ENCODE data around the gene AKAP12. TPM values are rescaled to one million over a fixed set of nuclear protein-coding genes. Genes with fewer than 3 reads are reported as not detected.
A peak's percentile ranks its signal among the peaks of the same experiment; 100 is the strongest.

The AKAP12 gene
- total and polyA plus RNA-seq, 2 experiments from 2014 or later, result 90.1 to 137 TPM

DNA sequence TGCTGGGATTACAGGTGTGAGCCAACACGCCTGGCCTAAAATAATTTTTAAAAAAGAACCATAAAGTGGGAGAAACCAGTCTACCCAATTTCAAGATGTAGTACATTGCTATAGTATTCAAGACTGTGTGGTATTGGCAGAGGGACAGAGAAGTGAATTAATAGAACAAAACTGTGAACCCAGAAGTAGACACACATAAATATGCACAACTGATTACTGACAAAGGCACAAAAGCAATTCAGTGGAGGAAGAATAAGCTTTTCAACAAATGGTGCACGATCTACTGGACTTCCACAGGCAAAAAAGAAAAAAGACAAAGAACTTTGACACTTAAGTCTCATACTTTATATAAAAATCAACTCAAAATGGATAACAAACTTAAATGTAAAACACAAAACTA lies 136.1 kb downstream of the AKAP12 start:
- Mint-ChIP-seq H3K27me3 (ENCODE audit: insufficient read depth, low read depth, poor library complexity) (peaks cover 7% of the 10 kb centered on the region), H3K27ac (peak overlapping the region; percentile 8; the same call in 1 of the 2 replicates), H3K4me1 (peaks cover 55% of the 10 kb centered on the region), H3K4me3 (no peak overlapping the region), H3K36me3 (ENCODE audit: low read depth) (peaks cover 25% of the 10 kb centered on the region), H3K9me3 (no peaks in the 10 kb centered on the region)
- Histone ChIP-seq H3K4me2 (no peak overlapping the region), H3K27ac (ENCODE audit: low read depth) (no peak overlapping the region), H4K20me1 (replicated peaks; ENCODE audit: insufficient read depth) (no peaks in the 10 kb centered on the region), H3K4me3 (no peak overlapping the region), H3K36me3 (ENCODE audit: insufficient read depth) (0 out of 2 replicates have a peak, but pooled peaks cover 5% of the 10 kb centered on the region), H3F3A (replicated peaks; ENCODE audit: low read depth) (no peaks in the 10 kb centered on the region), H3K79me2 (replicated peaks; ENCODE audit: insufficient read depth) (peaks cover 65% of the 10 kb centered on the region), H2AFZ (no peak overlapping the region), H3K27me3 (ENCODE audit: insufficient read depth) (no peaks in the 10 kb centered on the region), H3K9me2 (ENCODE audit: insufficient read depth) (no peaks in the 10 kb centered on the region), H3K4me1 (ENCODE audit: insufficient read depth) (peaks cover 41% of the 10 kb centered on the region)
- no peak for TF ChIP-seq EZH2phosphoT487 (IDR thresholded peaks at IDR 0.05; ENCODE audit: unreplicated experiment)
- TF ChIP-seq, protein P1, sequence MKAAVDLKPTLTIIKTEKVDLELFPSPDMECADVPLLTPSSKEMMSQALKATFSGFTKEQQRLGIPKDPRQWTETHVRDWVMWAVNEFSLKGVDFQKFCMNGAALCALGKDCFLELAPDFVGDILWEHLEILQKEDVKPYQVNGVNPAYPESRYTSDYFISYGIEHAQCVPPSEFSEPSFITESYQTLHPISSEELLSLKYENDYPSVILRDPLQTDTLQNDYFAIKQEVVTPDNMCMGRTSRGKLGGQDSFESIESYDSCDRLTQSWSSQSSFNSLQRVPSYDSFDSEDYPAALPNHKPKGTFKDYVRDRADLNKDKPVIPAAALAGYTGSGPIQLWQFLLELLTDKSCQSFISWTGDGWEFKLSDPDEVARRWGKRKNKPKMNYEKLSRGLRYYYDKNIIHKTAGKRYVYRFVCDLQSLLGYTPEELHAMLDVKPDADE (IDR thresholded peaks at IDR 0.05), result no peak
- no peak for TF ChIP-seq CTCF (conservative IDR thresholded peaks at IDR 0.05; ENCODE audit: low read depth in 2 of 2)
- TF ChIP-seq JUNB (IDR thresholded peaks at IDR 0.05; ENCODE audit: unreplicated experiment), result no peak
- no peak for TF ChIP-seq ZNF114 (CRISPR knock-in tag; IDR thresholded peaks at IDR 0.05)
- TF ChIP-seq, protein P2, sequence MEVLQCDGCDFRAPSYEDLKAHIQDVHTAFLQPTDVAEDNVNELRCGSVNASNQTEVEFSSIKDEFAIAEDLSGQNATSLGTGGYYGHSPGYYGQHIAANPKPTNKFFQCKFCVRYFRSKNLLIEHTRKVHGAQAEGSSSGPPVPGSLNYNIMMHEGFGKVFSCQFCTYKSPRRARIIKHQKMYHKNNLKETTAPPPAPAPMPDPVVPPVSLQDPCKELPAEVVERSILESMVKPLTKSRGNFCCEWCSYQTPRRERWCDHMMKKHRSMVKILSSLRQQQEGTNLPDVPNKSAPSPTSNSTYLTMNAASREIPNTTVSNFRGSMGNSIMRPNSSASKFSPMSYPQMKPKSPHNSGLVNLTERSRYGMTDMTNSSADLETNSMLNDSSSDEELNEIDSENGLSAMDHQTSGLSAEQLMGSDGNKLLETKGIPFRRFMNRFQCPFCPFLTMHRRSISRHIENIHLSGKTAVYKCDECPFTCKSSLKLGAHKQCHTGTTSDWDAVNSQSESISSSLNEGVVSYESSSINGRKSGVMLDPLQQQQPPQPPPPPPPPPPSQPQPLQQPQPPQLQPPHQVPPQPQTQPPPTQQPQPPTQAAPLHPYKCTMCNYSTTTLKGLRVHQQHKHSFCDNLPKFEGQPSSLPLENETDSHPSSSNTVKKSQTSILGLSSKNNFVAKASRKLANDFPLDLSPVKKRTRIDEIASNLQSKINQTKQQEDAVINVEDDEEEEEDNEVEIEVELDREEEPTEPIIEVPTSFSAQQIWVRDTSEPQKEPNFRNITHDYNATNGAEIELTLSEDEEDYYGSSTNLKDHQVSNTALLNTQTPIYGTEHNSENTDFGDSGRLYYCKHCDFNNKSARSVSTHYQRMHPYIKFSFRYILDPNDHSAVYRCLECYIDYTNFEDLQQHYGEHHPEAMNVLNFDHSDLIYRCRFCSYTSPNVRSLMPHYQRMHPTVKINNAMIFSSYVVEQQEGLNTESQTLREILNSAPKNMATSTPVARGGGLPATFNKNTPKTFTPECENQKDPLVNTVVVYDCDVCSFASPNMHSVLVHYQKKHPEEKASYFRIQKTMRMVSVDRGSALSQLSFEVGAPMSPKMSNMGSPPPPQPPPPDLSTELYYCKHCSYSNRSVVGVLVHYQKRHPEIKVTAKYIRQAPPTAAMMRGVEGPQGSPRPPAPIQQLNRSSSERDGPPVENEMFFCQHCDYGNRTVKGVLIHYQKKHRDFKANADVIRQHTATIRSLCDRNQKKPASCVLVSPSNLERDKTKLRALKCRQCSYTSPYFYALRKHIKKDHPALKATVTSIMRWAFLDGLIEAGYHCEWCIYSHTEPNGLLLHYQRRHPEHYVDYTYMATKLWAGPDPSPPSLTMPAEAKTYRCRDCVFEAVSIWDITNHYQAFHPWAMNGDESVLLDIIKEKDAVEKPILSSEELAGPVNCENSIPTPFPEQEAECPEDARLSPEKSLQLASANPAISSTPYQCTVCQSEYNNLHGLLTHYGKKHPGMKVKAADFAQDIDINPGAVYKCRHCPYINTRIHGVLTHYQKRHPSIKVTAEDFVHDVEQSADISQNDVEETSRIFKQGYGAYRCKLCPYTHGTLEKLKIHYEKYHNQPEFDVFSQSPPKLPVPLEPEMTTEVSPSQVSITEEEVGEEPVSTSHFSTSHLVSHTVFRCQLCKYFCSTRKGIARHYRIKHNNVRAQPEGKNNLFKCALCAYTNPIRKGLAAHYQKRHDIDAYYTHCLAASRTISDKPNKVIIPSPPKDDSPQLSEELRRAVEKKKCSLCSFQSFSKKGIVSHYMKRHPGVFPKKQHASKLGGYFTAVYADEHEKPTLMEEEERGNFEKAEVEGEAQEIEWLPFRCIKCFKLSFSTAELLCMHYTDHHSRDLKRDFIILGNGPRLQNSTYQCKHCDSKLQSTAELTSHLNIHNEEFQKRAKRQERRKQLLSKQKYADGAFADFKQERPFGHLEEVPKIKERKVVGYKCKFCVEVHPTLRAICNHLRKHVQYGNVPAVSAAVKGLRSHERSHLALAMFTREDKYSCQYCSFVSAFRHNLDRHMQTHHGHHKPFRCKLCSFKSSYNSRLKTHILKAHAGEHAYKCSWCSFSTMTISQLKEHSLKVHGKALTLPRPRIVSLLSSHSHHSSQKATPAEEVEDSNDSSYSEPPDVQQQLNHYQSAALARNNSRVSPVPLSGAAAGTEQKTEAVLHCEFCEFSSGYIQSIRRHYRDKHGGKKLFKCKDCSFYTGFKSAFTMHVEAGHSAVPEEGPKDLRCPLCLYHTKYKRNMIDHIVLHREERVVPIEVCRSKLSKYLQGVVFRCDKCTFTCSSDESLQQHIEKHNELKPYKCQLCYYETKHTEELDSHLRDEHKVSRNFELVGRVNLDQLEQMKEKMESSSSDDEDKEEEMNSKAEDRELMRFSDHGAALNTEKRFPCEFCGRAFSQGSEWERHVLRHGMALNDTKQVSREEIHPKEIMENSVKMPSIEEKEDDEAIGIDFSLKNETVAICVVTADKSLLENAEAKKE (CRISPR knock-in tag; IDR thresholded peaks at IDR 0.05), result no peak
- ATAC-seq (no peak), DNase-seq (ENCODE audit: low spot score) (no peak)

Data from GM23338 (cell line).